Ecto neural progenitor cell (in vitro differentiated cells): Measurements from ENCODE around the gene TRMT1L.

Source experiments
- DNase-seq: peaks from one replicate; pipeline ENCODE4 v3.0.0-alpha.2; 2018; ENCODE audit warnings: low spot score

Gene TRMT1L

DNA sequence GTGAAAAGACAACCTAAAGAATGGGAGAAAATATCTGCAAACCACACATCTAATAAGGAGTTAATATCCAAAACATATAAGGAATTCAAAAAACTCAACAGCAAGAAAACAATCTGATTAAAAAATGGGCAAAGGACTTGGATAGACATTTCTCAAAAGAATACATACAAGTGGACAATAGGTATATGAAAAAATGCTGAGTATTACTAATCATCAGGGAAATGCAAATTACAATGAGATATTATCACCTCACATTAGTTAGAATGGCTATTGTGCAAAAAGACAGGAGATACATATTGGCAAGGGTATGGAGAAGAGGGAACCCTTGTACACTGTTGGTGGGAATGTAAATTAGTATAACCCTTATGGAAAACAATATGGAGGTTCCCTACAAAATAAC lies 44.9 kb downstream of the TRMT1L start:
- DNase-seq, result no peak

DNA sequence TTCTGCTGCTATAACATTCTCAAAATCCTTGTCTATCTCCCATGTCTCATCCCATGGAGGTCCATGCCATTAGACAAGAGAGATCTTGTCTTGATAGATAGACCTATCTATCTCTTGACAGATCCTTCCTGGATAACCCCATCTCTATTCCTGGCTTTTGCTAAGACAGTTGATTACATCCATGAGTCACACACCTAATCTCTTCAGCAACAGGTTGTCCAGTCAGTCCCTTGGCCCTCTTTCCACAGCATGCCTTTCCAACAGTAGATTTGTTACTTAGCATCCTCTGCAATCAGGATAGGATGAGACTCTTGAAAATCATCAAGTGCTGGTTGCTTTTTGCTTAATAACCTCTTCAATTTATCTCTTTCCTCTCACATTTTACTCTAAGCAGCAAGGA lies 46.6 kb downstream of the TRMT1L start:
- no peak for DNase-seq

DNA sequence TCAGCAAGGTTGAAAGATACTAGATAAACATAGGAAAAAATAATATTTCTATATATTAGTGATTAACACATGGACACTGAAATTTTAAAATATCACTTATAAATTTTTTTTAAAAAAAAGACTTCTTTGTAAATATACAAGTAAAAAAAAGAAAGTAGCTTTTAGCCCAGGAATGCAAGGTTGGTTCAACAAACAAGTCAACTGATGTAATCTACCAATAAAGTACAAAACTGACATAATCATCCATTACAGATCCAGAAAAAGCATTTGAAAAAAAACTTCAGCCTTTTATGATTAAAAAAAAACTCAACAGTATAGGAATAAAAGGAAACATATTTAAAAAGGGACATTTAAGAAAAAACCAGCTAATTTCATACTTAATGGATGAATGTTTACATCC lies 48.4 kb downstream of the TRMT1L start:
- no peak for DNase-seq

DNA sequence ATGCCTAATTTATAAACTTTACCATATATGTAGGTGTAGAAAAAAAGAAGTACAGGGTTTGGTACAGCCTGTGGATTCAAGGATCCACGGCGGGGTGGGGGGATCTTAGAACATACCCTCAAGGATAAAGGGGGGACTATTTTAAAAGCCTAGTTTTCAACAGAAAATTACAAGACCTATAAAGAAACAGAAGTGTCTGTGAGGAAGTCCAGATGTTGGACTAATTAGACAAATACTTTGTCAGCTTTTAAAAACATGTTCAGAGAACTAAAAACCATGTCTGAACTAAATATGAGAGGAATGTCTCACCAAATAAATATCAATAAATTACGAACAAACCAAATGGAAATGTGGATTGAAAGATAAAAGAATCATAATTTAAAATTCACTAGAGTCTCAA lies 51.6 kb downstream of the TRMT1L start:
- no peak for DNase-seq

DNA sequence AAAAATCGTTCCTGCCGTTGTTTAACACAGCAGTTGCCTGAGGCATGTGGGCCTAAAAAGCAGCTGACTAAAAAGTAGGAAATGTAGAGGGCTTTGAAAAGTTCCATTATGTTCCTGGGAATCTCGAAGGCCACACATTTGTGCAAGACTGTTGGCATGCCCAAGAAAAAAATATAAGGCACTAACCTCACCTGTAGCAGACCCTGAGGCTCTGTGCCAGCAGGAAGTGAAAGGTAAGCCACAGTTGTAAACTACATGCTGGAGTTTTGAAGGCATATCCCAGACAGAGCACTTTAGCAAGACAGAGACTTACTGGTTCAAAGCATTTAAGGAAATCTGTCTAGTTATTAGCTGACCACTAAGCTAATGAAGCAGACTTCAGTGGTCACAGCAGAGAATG lies 52.7 kb downstream of the TRMT1L start:
- no peak for DNase-seq

DNA sequence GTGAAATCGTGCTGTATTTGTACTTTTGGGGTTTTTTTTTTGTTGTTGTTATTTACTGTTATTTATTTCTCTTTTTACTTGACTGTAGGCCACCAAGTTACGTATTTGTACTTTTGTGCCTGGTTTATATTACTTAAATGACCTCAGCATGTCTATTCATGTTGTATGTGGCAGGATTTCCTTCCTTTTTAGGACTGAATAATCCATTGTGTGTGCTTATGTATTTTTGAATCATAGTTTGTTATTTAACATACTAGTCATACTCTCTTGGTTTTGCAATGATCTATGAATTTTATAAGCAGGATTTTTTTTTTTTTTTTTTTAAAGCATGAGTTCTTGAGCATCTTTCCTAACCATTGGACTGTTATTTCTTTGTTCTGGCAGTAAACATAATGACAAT lies 60.2 kb downstream of the TRMT1L start:
- no peak for DNase-seq

DNA sequence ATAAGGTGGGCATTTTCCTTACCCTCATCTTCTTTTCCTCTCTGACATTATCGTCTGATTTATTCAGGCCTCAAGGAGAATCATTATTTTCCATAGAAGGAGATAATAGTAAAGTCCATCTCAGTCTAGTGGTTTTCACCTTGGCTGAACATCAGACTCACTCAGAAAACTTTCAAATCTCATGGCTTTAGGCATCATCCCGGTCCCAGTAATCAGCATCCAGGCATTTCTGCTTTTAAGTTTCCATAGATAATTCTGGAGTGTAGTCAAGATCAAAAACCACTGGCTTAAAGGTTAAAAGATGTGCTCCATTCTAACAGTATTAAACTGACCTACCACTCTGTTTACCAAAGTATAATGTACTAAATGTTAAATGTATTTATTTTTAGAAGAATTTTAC lies 62.0 kb downstream of the TRMT1L start:
- DNase-seq, result no peak

DNA sequence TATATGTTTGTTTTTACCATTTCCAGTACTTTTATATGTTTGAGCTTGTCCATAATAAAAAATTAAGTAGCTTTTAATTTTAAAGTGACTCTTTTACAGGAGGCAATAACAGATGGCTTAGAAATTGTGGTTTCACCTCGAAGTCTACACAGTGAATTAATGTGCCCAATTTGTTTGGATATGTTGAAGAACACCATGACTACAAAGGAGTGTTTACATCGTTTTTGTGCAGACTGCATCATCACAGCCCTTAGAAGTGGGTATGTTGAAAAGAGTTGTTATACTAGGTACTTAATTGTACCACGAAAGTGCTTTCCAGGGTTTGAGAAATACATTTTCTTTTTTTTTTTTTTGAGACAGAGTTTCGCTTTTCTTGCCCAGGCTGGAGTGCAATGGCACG lies 65.3 kb downstream of the TRMT1L start:
- DNase-seq, result no peak

DNA sequence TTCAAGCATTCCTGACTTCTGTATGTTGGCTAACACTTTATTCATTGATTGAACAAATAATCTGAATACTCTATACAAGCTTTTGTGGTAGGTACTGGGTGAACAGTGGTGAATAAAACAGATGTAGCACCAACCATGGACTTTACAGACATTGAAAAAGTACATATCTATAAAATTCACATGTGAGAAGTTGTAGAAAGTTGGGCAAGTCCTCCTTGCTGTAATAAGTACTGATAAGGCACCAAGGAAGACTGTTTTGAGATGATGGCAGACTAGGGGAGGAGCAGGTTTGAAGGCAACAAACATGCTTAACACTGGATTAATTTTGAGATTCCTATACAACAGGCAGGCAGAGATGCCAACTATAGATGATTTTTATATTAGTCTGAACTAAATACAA lies 69.0 kb downstream of the TRMT1L start:
- no peak for DNase-seq

DNA sequence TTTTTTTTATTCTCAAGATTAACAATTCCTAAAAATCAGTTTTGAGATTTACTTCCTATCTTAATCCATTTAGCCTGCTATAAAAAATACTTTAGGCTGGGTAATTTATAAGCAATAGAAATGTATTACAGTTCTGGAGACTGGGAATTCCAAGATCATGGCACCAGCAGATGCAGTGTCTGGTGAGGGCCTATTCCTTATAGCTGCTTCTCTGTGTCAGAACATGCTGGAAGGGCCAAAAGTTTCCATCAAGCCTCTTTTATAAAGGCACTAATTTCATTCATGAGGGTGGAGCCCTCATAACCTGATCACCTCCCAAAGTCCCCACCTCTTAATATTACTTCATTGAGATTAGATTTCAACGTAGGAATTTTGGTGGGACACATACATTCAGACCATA lies 69.7 kb downstream of the TRMT1L start:
- DNase-seq, result no peak

DNA sequence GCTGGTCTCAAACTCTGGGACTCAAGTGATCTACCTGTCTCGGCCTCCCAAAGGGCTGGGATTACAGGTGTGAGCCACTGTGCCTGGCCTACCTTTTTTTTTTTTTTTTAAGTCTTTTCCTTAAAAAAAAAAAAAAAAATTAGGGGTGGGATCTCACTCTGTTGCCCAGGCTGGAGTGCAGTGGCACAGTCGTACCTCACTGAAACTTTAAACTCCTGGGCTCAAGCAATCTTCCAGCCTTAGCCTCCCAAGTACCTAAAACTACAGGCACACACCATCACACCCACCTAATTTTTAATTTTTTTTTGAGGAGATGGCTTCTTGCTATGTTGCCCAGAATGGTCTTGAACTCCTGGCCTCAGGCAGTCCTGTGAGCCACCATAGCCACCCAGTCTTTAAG lies 72.9 kb downstream of the TRMT1L start:
- no peak for DNase-seq

DNA sequence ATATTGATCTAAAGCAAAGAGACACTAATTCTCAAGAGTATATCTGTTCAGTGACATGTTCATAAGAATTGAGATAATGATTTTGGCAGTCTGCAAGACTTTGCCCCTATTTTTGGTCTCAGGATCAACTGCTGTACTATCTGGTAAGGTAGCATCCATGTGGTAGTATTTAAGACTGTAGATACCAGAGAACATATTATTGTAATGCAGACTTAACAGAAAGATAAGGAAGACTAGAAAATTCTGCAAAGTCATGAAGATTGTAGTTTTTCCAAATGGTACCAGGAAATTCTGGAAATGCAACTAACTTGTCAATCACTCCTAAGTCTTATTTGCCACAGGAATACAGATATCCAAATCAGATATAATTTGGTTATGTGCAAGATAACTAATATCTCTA lies 76.3 kb downstream of the TRMT1L start:
- DNase-seq, result no peak

DNA sequence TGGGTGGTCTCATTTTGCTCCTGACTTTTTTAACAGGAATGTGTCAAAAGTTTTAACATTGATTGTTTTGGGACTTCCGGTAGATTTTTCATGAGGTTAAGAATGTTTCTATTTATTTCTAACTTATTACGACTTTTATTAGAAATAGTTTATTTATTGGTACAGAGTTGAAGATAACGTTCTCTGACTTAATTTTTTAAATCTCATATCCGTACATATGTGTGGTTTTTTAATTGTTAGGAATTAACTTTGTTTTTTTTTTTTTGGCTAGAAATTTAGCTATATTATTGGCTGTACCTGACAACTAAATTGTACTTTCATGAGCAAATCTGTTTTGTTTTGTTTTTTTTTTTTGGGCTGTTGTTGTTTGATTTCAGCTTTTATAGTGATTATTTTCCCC lies 79.4 kb downstream of the TRMT1L start:
- DNase-seq, result no peak

DNA sequence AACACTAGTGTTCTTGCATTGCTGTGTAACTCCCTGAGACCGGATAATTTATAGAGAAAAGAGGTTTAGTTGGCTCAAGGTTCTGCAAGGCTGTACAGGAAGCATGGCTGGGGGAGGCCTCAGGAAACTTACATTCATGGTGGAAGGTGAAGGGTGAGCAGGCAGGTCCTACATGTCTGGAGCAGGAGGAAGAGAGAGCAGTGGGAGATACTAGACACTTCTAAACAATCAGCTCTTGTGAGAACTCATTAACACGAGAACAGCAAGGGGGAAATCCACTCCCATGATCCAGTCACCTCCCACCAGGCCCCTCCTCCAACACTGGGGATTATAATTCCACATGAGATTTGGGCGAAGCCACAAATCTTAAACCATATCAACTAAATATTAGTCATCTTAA lies 81.3 kb downstream of the TRMT1L start:
- no peak for DNase-seq

DNA sequence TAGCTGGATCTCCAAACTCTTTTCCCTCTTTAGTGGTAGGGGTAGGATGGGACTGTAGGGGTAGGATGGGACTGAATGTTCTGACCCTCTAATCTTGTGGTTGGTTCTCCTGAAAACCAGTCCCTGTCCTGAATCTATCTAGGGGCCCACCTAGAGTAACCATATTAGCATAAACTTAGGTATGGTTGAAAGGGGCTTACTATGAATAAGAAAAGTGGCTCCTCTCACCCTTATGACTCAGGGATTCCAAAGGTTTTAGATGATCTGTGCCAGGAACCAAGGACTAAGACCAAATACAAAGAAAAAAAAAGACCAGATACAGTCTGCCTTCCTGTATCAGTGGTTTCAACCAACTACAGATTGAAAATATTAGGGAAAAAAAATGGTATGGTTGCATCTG lies 82.4 kb downstream of the TRMT1L start:
- DNase-seq, result no peak

DNA sequence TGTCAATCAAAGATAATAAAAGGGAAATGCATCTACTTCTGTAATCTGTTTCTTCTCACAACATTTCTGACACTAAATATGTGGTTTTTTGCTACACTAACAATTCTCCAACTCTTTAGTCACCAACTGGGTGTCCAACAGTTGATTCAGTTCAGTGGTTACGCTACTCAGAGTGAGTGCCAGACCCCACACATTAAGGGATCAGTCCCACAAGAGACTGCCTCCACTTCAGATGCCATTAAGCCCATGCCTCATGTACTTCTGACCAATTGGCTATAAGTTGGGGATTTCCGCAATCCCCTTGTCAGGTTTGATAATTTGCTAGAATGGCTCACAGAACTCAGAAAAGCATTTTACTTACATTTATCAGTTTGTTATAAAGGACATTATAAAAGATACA lies 83.0 kb downstream of the TRMT1L start:
- no peak for DNase-seq

DNA sequence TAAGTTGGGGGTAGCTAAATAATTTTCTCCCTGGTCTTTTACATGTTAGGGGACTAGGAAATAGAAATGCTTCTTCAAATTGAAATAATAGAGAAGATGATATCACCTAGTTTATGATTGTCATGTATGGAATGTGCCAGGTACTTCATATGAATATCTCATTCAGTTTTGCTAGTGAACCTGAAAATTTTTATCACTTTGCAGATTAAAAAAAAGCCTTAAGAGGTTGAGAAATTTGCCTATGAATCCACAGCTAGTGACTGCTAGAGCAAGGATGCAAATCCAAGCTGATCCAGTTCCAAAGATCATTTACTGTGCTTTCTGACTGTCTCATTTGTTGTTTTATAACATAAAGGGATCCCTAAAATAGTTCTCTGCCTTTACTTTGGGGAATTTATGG lies 86.7 kb downstream of the TRMT1L start:
- no peak for DNase-seq

DNA sequence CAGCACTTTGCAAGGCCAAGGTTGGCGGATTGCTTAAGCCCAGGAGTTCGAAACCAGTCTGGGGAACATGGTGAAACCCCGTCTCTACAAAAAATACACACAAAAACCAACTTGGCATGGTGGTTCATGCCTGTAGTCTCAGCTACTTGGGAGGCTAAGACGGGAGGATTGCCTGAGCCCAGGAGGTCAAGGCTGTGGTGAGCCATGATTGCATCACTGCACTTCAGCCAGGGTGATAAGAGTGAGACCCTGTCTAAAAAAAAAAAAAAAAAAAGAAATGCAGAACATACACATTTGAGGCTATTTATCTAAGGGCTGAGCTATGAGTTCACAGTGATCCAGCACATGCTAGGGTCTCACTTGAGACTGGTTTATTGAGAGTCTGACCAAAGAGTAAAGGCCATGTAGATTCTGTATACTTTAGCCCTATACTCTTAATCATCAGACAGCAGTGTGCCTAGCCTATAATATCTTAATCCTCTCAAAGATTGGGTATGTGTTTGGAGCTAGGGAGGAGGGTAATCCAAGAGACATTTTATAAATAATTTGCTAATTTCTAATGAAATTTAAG lies 87.5 kb downstream of the TRMT1L start:
- DNase-seq, result no peak

DNA sequence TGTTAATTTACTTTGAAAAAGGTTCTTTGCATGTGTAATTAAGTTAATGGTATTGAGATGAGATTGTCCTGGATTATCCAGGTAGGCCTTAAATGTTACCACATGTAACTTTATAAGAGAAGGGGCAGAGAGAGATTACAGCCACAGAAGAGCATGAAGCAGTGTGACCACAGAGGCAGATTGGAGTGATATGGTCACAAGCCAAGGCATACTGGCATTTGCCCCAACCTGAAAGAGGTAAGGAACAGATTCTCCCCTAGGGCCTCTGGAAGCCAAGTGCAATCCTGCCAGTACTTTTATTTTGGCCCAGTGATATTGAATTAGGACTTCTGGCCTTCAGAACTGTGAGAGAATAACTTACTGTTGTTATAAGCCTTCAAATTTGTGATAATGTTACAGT lies 88.4 kb downstream of the TRMT1L start:
- no peak for DNase-seq
